PC-9 (cell line): ENCODE results near the gene PBX3. TPM values are rescaled to one million over a fixed set of nuclear protein-coding genes. Genes with fewer than 3 reads are reported as not detected.

Experiments used
- BruUV-seq: library from RNA; stranded (reverse); fragments of 400-500 nt; replicated peaks from 2 replicates; lab custom pipeline; 2021; lab: Mats Ljungman, UMichigan
- CTCF ChIA-PET: fragments of 300-600 bp; sonication (Branson Sonifier 250); formaldehyde crosslinking; loops from one replicate; lab custom pipeline; 2022; ENCODE audit warnings: antibody characterized with exemption; lab: Charles Lee
- POLR2A ChIA-PET: fragments of 300-600 bp; sonication (Branson Sonifier 250); formaldehyde crosslinking; loops from one replicate; lab custom pipeline; 2022; ENCODE audit warnings: antibody characterized with exemption; ENCODE audit not compliant: unreplicated experiment; lab: Charles Lee
- DNase-seq, 2 experiments: peaks; one replicate each; pipeline versions ENCODE4 v3.0.0 to v3.0.0-alpha.2; 2015 to 2022; ENCODE audit warnings: mixed read lengths in 1 of 2
- H2AFZ ChIP-seq: fragments of 200-600 bp; sonication (generic); 2 replicates; pipeline ENCODE4 v1.8.1; 2017; ENCODE audit warnings: antibody characterized with exemption
- H3F3A ChIP-seq: fragments of 200-600 bp; sonication (generic); 2 replicates; pipeline ENCODE4 v1.8.1; 2017; ENCODE audit warnings: antibody characterized with exemption, mild to moderate bottlenecking, low read depth; ENCODE audit not compliant: insufficient read depth
- H3K27ac ChIP-seq: fragments of 200-600 bp; sonication (generic); 2 replicates; pipeline ENCODE4 v1.6.1; 2016; ENCODE audit warnings: mixed run types
- H3K27me3 ChIP-seq: fragments of 200-600 bp; sonication (generic); 2 replicates; pipeline ENCODE4 v1.6.1; 2016; ENCODE audit warnings: low read depth, mixed run types; ENCODE audit not compliant: insufficient read depth
- H3K36me3 ChIP-seq: fragments of 200-600 bp; sonication (generic); 2 replicates; pipeline ENCODE4 v1.6.1; 2016; ENCODE audit warnings: low read depth, mixed run types
- H3K4me1 ChIP-seq: fragments of 200-600 bp; sonication (generic); replicated peaks from 2 replicates; pipeline ENCODE4 v1.6.1; 2016; ENCODE audit warnings: mixed run types; ENCODE audit not compliant: insufficient read depth
- H3K4me2 ChIP-seq: fragments of 200-600 bp; sonication (generic); 2 replicates; pipeline ENCODE4 v1.6.1; 2017; ENCODE audit warnings: mixed run types
- H3K4me3 ChIP-seq: fragments of 200-600 bp; sonication (generic); 2 replicates; pipeline ENCODE4 v1.6.1; 2016; ENCODE audit warnings: mixed run types
- H3K79me2 ChIP-seq: fragments of 200-600 bp; sonication (generic); 2 replicates; pipeline ENCODE4 v1.6.1; 2017; ENCODE audit warnings: low read depth, mixed run types
- H3K9me2 ChIP-seq: fragments of 200-600 bp; sonication (generic); 2 replicates; pipeline ENCODE4 v1.8.1; 2017; ENCODE audit warnings: mild to moderate bottlenecking; ENCODE audit not compliant: insufficient read depth
- H3K9me3 ChIP-seq: fragments of 200-600 bp; sonication (generic); 2 replicates; pipeline ENCODE4 v1.8.1; 2016; ENCODE audit warnings: low read depth; ENCODE audit not compliant: insufficient read depth
- H4K20me1 ChIP-seq: fragments of 200-600 bp; sonication (generic); 2 replicates; pipeline ENCODE4 v1.8.1; 2017; ENCODE audit not compliant: insufficient read depth
- CTCF ChIP-seq: fragments of 200-600 bp; sonication (generic); conservative IDR thresholded peaks from 2 replicates; pipeline ENCODE4 v1.6.1; 2017; ENCODE audit warnings: mixed run types, antibody characterized with exemption, mild to moderate bottlenecking, moderate library complexity
- EZH2 ChIP-seq: fragments of 200-600 bp; sonication (generic); IDR thresholded peaks from 2 replicates; pipeline ENCODE4 v1.8.0; 2017; ENCODE audit warnings: antibody characterized with exemption, low read depth
- intact Hi-C: fragments of 100-400 bp; cut with micrococcal nuclease; formaldehyde crosslinking; loops from one replicate; pipeline ENCODE4 v1.10.0; 2022; ENCODE audit not compliant: unreplicated experiment
- total RNA-seq: library from RNA; stranded (reverse); gene quantifications from 2 replicates; pipeline ENCODE4 v1.2.3, GENCODE V29; 2021

Gene PBX3
- total RNA-seq, 1 experiment from 2014 or later = 18.3 TPM

GRCh38 chr9:125886365-125886764, 139.2 kb downstream of the PBX3 start:
- intact Hi-C loops = no loop called here
- no peak for DNase-seq
- no peak overlapping the region for H3K27ac ChIP-seq
- no peaks in the 10 kb centered on the region; the same call in 1 of the 2 replicates for H4K20me1 ChIP-seq
- H3K9me2 ChIP-seq = no peaks in the 10 kb centered on the region
- no peaks in the 10 kb centered on the region for H3K36me3 ChIP-seq
- H2AFZ ChIP-seq = no peak overlapping the region
- peaks cover 10% of the 10 kb centered on the region; the same call in 1 of the 2 replicates for H3K4me1 ChIP-seq
- H3K27me3 ChIP-seq = no peaks in the 10 kb centered on the region
- no TSS peak for BruUV-seq
- no peak overlapping the region for H3K4me2 ChIP-seq
- H3K9me3 ChIP-seq = no peaks in the 10 kb centered on the region
- ChIA-PET POLR2A (no interaction called here), CTCF (no interaction called here)
- H3K79me2 ChIP-seq = no peaks in the 10 kb centered on the region
- TF ChIP-seq CTCF (no peak), EZH2 (no peak)
- H3K4me3 ChIP-seq = no peak overlapping the region
- H3F3A ChIP-seq = no peaks in the 10 kb centered on the region

- POLR2A ChIA-PET = interaction anchor here (0.7 kb wide), 1 partner anchor 49 kb away, joined by 3 read pairs; no protein-coding TSS in a partner anchor
Measured at GRCh38 chr9:125887172-125887571, 140.0 kb downstream of the PBX3 start.

GRCh38 chr9:125888211-125888610, 141.0 kb downstream of the PBX3 start:
- no peak for TF ChIP-seq CTCF
- TF ChIP-seq EZH2 = no peak
- ChIA-PET CTCF (no interaction called here), POLR2A (no interaction called here)
- intact Hi-C loops = no loop called here
- no peak for DNase-seq
- H3K27me3 ChIP-seq = no peaks in the 10 kb centered on the region
- H3K79me2 ChIP-seq = no peaks in the 10 kb centered on the region
- no peaks in the 10 kb centered on the region; the same call in 1 of the 2 replicates for H4K20me1 ChIP-seq
- H3K27ac ChIP-seq = no peak overlapping the region
- H3F3A ChIP-seq = no peaks in the 10 kb centered on the region
- no peak overlapping the region for H2AFZ ChIP-seq
- H3K9me2 ChIP-seq = no peaks in the 10 kb centered on the region
- H3K4me3 ChIP-seq = no peak overlapping the region
- H3K9me3 ChIP-seq = no peaks in the 10 kb centered on the region
- no peaks in the 10 kb centered on the region for H3K36me3 ChIP-seq
- H3K4me1 ChIP-seq = peaks cover 10% of the 10 kb centered on the region; the same call in 1 of the 2 replicates
- no TSS peak for BruUV-seq
- no peak overlapping the region for H3K4me2 ChIP-seq

More at GRCh38 chr9:125887172-125887571, 140.0 kb downstream of the PBX3 start:
- no peak overlapping the region for H3K4me3 ChIP-seq
- no peaks in the 10 kb centered on the region for H3K79me2 ChIP-seq
- H3K4me1 ChIP-seq = peaks cover 10% of the 10 kb centered on the region; the same call in 1 of the 2 replicates
- no peak overlapping the region for H3K27ac ChIP-seq
- no peak overlapping the region for H2AFZ ChIP-seq
- no peaks in the 10 kb centered on the region for H3F3A ChIP-seq
- peak in 1 of 2 experiments; percentile 63 for DNase-seq
- H3K27me3 ChIP-seq = no peaks in the 10 kb centered on the region
- H3K4me2 ChIP-seq = 0 out of 2 replicates have a peak overlapping the region, but pooled peaks have one; percentile 15
- H3K9me3 ChIP-seq = no peaks in the 10 kb centered on the region
- no TSS peak for BruUV-seq
- no peaks in the 10 kb centered on the region for H3K36me3 ChIP-seq
- CTCF ChIA-PET = no interaction called here
- intact Hi-C loops = no loop called here
- no peaks in the 10 kb centered on the region; the same call in 1 of the 2 replicates for H4K20me1 ChIP-seq
- TF ChIP-seq CTCF = no peak
- TF ChIP-seq EZH2 = no peak
- no peaks in the 10 kb centered on the region for H3K9me2 ChIP-seq
